GM23338 (cell line): ENCODE measurements around the gene UNC93A. TPM values are rescaled to one million over a fixed set of nuclear protein-coding genes. Genes with fewer than 3 reads are reported as not detected.

Source experiments
- ATAC-seq: fragments of 200-7000 bp; cut with Tn5 transposase; 3 replicates; pipeline ENCODE4 v1.9.1; 2020
- DNase-seq: peaks from one replicate; pipeline ENCODE4 v3.0.0-alpha.2; 2015; ENCODE audit warnings: low spot score
- H2AFZ ChIP-seq: fragments of 200-600 bp; sonication (generic); 2 replicates; pipeline ENCODE4 v1.8.0; 2016; ENCODE audit warnings: antibody characterized with exemption, mild to moderate bottlenecking, moderate library complexity
- H3F3A ChIP-seq: fragments of 200-600 bp; sonication (generic); replicated peaks from 2 replicates; pipeline ENCODE4 v1.8.0; 2017; ENCODE audit warnings: antibody characterized with exemption, mixed run types, low read depth
- H3K27ac ChIP-seq: fragments of 200-600 bp; sonication (generic); 2 replicates; pipeline ENCODE4 v1.6.1; 2016; ENCODE audit warnings: low read depth
- H3K27me3 ChIP-seq: fragments of 200-600 bp; sonication (generic); 2 replicates; pipeline ENCODE4 v1.8.0; 2016; ENCODE audit warnings: mild to moderate bottlenecking, mixed run types, moderate library complexity; ENCODE audit not compliant: insufficient read depth
- H3K36me3 ChIP-seq: fragments of 200-600 bp; sonication (generic); 2 replicates; pipeline ENCODE4 v1.8.0; 2016; ENCODE audit warnings: mild to moderate bottlenecking; ENCODE audit not compliant: insufficient read depth
- H3K4me1 ChIP-seq: fragments of 200-600 bp; sonication (generic); 2 replicates; pipeline ENCODE4 v1.8.0; 2016; ENCODE audit warnings: mild to moderate bottlenecking, moderate library complexity; ENCODE audit not compliant: insufficient read depth
- H3K4me2 ChIP-seq: fragments of 200-600 bp; sonication (generic); 2 replicates; pipeline ENCODE4 v1.7.1; 2017; ENCODE audit warnings: mixed run types
- H3K4me3 ChIP-seq: fragments of 200-600 bp; sonication (generic); 2 replicates; pipeline ENCODE4 v1.6.1; 2016; ENCODE audit warnings: mixed run types
- H3K79me2 ChIP-seq: fragments of 200-600 bp; sonication (generic); replicated peaks from 2 replicates; pipeline ENCODE4 v1.8.0; 2017; ENCODE audit warnings: mild to moderate bottlenecking; ENCODE audit not compliant: insufficient read depth
- H3K9me2 ChIP-seq: fragments of 200-600 bp; sonication (generic); 2 replicates; pipeline ENCODE4 v1.8.0; 2017; ENCODE audit not compliant: insufficient read depth
- H4K20me1 ChIP-seq: fragments of 200-600 bp; sonication (generic); replicated peaks from 2 replicates; pipeline ENCODE4 v1.8.0; 2017; ENCODE audit warnings: mild to moderate bottlenecking; ENCODE audit not compliant: insufficient read depth
- H3K27ac Mint-ChIP-seq: 2 replicates; pipeline ENCODE4 v1.8.0; 2020; ENCODE audit warnings: inconsistent platforms, mild to moderate bottlenecking, moderate library complexity, mixed read lengths
- H3K27me3 Mint-ChIP-seq: 3 replicates; pipeline ENCODE4 v1.8.0; 2022; ENCODE audit warnings: low read depth, mild to moderate bottlenecking, moderate library complexity, mixed read lengths, inconsistent platforms; ENCODE audit not compliant: insufficient read depth, poor library complexity
- H3K36me3 Mint-ChIP-seq: 3 replicates; pipeline ENCODE4 v1.8.0; 2021; ENCODE audit warnings: low read depth, mild to moderate bottlenecking, inconsistent platforms, moderate library complexity, mixed read lengths
- H3K4me1 Mint-ChIP-seq: 3 replicates; pipeline ENCODE4 v1.8.0; 2020; ENCODE audit warnings: mild to moderate bottlenecking, inconsistent platforms, mixed read lengths
- H3K4me3 Mint-ChIP-seq: 3 replicates; pipeline ENCODE4 v1.8.0; 2021; ENCODE audit warnings: moderate library complexity, mild to moderate bottlenecking, inconsistent platforms, mixed read lengths
- H3K9me3 Mint-ChIP-seq: 3 replicates; pipeline ENCODE4 v1.8.0; 2020; ENCODE audit warnings: moderate library complexity, mild to moderate bottlenecking, inconsistent platforms, mixed read lengths
- CREB1 ChIP-seq: fragments of 250-450 bp; sonication (Bioruptor Pico); IDR thresholded peaks from 2 replicates; pipeline ENCODE4 v1.5.0; 2020; ENCODE audit warnings: low read depth, mild to moderate bottlenecking, moderate library complexity
- EZH2 ChIP-seq: fragments of 200-600 bp; sonication (generic); IDR thresholded peaks from one replicate; pipeline ENCODE4 v1.8.0; 2017; ENCODE audit warnings: antibody characterized with exemption, mild to moderate bottlenecking, low read depth; ENCODE audit not compliant: unreplicated experiment
- EZH2phosphoT487 ChIP-seq: fragments of 200-600 bp; sonication (generic); IDR thresholded peaks from one replicate; pipeline ENCODE4 v1.8.1; 2018; ENCODE audit warnings: antibody characterized with exemption; ENCODE audit not compliant: unreplicated experiment
- JUNB ChIP-seq: IDR thresholded peaks from one replicate; pipeline ENCODE4 v1.6.1; 2016; ENCODE audit warnings: antibody characterized with exemption; ENCODE audit not compliant: unreplicated experiment
- POLR2AphosphoS5 ChIP-seq: IDR thresholded peaks from 2 replicates; pipeline ENCODE4 v1.6.1; 2016; ENCODE audit warnings: antibody characterized with exemption, low read depth
- REST ChIP-seq: IDR thresholded peaks from one replicate; pipeline ENCODE4 v1.6.1; 2018; ENCODE audit warnings: antibody characterized with exemption; ENCODE audit not compliant: unreplicated experiment
- STAT1 ChIP-seq: IDR thresholded peaks from one replicate; pipeline ENCODE4 v1.6.1; 2016; ENCODE audit warnings: antibody characterized with exemption; ENCODE audit not compliant: unreplicated experiment
- ZNF114 ChIP-seq: fragments of 250-450 bp; sonication (Bioruptor Pico); IDR thresholded peaks from 2 replicates; pipeline ENCODE4 v1.5.0; 2020; ENCODE audit warnings: mild to moderate bottlenecking, moderate library complexity
- ZNF462 ChIP-seq: fragments of 250-450 bp; sonication (Bioruptor Pico); IDR thresholded peaks from 2 replicates; pipeline ENCODE4 v1.5.0; 2020; ENCODE audit warnings: mild to moderate bottlenecking, moderate library complexity
- polyA plus RNA-seq: library from polyadenylated mRNA; unstranded; fragments of >200 nt; fragmentation: Nextera tagmentation; extraction: Ambion mirVana; gene quantifications from 2 replicates; pipeline ENCODE4 v1.2.1, GENCODE V29; 2016
- total RNA-seq: library from RNA; depleted of rRNA; stranded (reverse); fragments of >200 nt; shearing (Covaris generic); gene quantifications from 2 replicates; pipeline ENCODE4 v1.2.3, GENCODE V29; 2014
- TF ChIP-seq, protein P1 (sequence below): IDR thresholded peaks from 2 replicates; pipeline ENCODE4 v1.6.1; 2016; ENCODE audit warnings: antibody characterized with exemption

Gene UNC93A
- total and polyA plus RNA-seq, 2 experiments from 2014 or later, result 0.18 to 0.28 TPM

DNA sequence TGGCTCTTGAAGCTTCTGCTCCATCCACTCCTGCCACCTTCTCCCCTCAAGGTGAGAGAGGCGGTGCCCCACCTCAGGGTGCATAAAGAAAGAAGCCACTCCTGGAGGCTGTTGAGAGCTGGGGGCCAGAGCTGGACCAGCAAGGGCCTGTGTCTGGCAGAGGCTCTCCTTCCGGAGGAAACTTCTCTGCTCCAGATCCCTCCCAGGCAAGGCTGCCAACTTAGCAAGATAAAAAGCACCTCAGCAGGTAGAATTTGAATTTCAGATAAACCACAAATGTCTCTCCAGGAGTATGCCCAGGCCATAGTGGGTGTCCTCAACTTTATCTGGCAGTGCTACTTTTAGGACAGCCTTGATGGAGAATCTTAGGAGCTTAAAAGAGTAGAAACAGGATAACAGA, 13.8 kb downstream of the UNC93A start:
- H3K4me2 ChIP-seq, result peak overlapping the region; percentile 57

More for the DNA sequence above, 13.8 kb downstream of the UNC93A start:
- DNase-seq (no peak), ATAC-seq (peak; percentile 68)
- Mint-ChIP-seq H3K27me3 (peaks cover 13% of the 10 kb centered on the region), H3K4me1 (peaks cover 32% of the 10 kb centered on the region), H3K27ac (no peak overlapping the region), H3K36me3 (peaks cover 4% of the 10 kb centered on the region; the same call in 2 of the 3 replicates), H3K9me3 (peaks cover 5% of the 10 kb centered on the region; the same call in 2 of the 3 replicates), H3K4me3 (no peak overlapping the region)
- peaks cover 10% of the 10 kb centered on the region for H3K4me1 ChIP-seq
- no peaks in the 10 kb centered on the region for H4K20me1 ChIP-seq
- H3K27ac ChIP-seq, result no peak overlapping the region
- no peaks in the 10 kb centered on the region for H3K36me3 ChIP-seq
- no peaks in the 10 kb centered on the region for H3F3A ChIP-seq
- TF ChIP-seq CREB1 (CRISPR knock-in tag) (no peak), EZH2phosphoT487 (no peak), JUNB (no peak), ZNF114 (no peak), REST (no peak), POLR2AphosphoS5 (no peak), STAT1 (no peak), EZH2 (no peak), ZNF462 (CRISPR knock-in tag) (no peak)
- TF ChIP-seq, protein P1, sequence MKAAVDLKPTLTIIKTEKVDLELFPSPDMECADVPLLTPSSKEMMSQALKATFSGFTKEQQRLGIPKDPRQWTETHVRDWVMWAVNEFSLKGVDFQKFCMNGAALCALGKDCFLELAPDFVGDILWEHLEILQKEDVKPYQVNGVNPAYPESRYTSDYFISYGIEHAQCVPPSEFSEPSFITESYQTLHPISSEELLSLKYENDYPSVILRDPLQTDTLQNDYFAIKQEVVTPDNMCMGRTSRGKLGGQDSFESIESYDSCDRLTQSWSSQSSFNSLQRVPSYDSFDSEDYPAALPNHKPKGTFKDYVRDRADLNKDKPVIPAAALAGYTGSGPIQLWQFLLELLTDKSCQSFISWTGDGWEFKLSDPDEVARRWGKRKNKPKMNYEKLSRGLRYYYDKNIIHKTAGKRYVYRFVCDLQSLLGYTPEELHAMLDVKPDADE, result no peak
- no peaks in the 10 kb centered on the region for H3K27me3 ChIP-seq
- H3K79me2 ChIP-seq, result no peaks in the 10 kb centered on the region
- no peak overlapping the region for H2AFZ ChIP-seq
- no peaks in the 10 kb centered on the region for H3K9me2 ChIP-seq
- H3K4me3 ChIP-seq, result no peak overlapping the region
